HFFc6 (cell line): Measurements from ENCODE around the gene CTNNB1. TPM values are rescaled to one million over a fixed set of nuclear protein-coding genes. Genes with fewer than 3 reads are reported as not detected.

Experiments
- DNase-seq: peaks from one replicate; pipeline ENCODE4 v3.0.0-alpha.2; 2018
- H3K27ac Mint-ChIP-seq: 2 replicates; pipeline ENCODE4 v1.8.0; 2020; ENCODE audit warnings: mild to moderate bottlenecking, mixed read lengths
- H3K27me3 Mint-ChIP-seq: 2 replicates; pipeline ENCODE4 v1.8.0; 2021; ENCODE audit warnings: mild to moderate bottlenecking, moderate library complexity, mixed read lengths; ENCODE audit not compliant: insufficient read depth
- H3K36me3 Mint-ChIP-seq: 2 replicates; pipeline ENCODE4 v1.8.0; 2021; ENCODE audit warnings: low read depth, mixed read lengths
- H3K4me1 Mint-ChIP-seq: 2 replicates; pipeline ENCODE4 v1.8.0; 2020; ENCODE audit warnings: low read depth, mixed read lengths
- H3K4me3 Mint-ChIP-seq: 2 replicates; pipeline ENCODE4 v1.8.0; 2020; ENCODE audit warnings: mild to moderate bottlenecking, moderate library complexity, mixed read lengths
- H3K9me3 Mint-ChIP-seq: 2 replicates; pipeline ENCODE4 v1.8.0; 2020; ENCODE audit warnings: mild to moderate bottlenecking, mixed read lengths
- CTCF ChIP-seq: fragments of 200-600 bp; sonication (generic); IDR thresholded peaks from 2 replicates; pipeline ENCODE4 v1.5.0; 2021; ENCODE audit warnings: antibody characterized with exemption, mild to moderate bottlenecking
- long read RNA-seq: library from polyadenylated mRNA; unstranded; transcript quantifications from one replicate; pipeline ENCODE4 v2.0.0, GENCODE V29; 2019
- total RNA-seq, 6 experiments: library from RNA; stranded (reverse); fragmentation: NEBNext Ultra II Directional; extraction: Animal tissue kit (Norgen Biotek cat#: 25700); gene quantifications; 2 replicates in 1 of 6; 3 replicates in 5 of 6; pipeline ENCODE4 v1.2.3, GENCODE V29; 2021

CTNNB1 gene
- 100 to 1,000 TPM; 299 to 330 (median 312) TPM for total RNA-seq
- long read RNA-seq, transcript CTNNB1-201 (15 exons, 3,947 nt), result minor isoform, 16 of 171 reads
- long read RNA-seq, transcript CTNNB1-202 (16 exons, 3,268 nt), result major isoform, 26 of 171 reads
- long read RNA-seq, transcript CTNNB1-203 (16 exons, 3,472 nt), result minor isoform, 7 of 171 reads
- long read RNA-seq, partial matches to known transcripts, result 22 of 171 reads
- long read RNA-seq, other reads (novel, unspliced or antisense), result 94 of 171 reads

- peak; percentile 94 for DNase-seq
- H3K27me3 Mint-ChIP-seq, result peaks cover 2% of the 10 kb centered on the region
- peak within 1 kb of the TSS; percentile 87 for H3K27ac Mint-ChIP-seq
- H3K9me3 Mint-ChIP-seq, result no peaks in the 10 kb centered on the region
- TF ChIP-seq CTCF, result peak; percentile 59
- H3K4me3 Mint-ChIP-seq, result peak within 1 kb of the TSS; percentile 92
- peaks cover 34% of the 10 kb centered on the region for H3K4me1 Mint-ChIP-seq
- peaks cover 12% of the 10 kb centered on the region; the same call in 1 of the 2 replicates for H3K36me3 Mint-ChIP-seq
Observed at GRCh38 chr3:41198950-41199865, at the start of gene CTNNB1. Gene CTNNB1, plus strand, starts transcription at chr3:41199505. Its CDS starts 24,564 bp downstream, at chr3:41224069.

- peaks cover 10% of the 10 kb centered on the region for H3K27me3 Mint-ChIP-seq
- H3K27ac Mint-ChIP-seq, result no peak overlapping the region
- H3K9me3 Mint-ChIP-seq, result no peaks in the 10 kb centered on the region
- H3K36me3 Mint-ChIP-seq, result no peaks in the 10 kb centered on the region
- H3K4me1 Mint-ChIP-seq, result no peaks in the 10 kb centered on the region
- DNase-seq, result no peak
- TF ChIP-seq CTCF, result no peak
- H3K4me3 Mint-ChIP-seq, result no peak overlapping the region
Observed at GRCh38 chr3:41155834-41156233, 43.5 kb upstream of the CTNNB1 start.

GRCh38 chr3:41158947-41159346 lies 40.4 kb upstream of the CTNNB1 start:
- no peaks in the 10 kb centered on the region for H3K36me3 Mint-ChIP-seq

GRCh38 chr3:41159588-41160189 lies 39.6 kb upstream of the CTNNB1 start:
- H3K4me1 Mint-ChIP-seq, result no peaks in the 10 kb centered on the region
- peaks cover 10% of the 10 kb centered on the region for H3K27me3 Mint-ChIP-seq
- no peak overlapping the region for H3K4me3 Mint-ChIP-seq
- H3K36me3 Mint-ChIP-seq, result no peaks in the 10 kb centered on the region
- no peak overlapping the region for H3K27ac Mint-ChIP-seq
- TF ChIP-seq CTCF, result no peak
- no peak for DNase-seq
- H3K9me3 Mint-ChIP-seq, result no peaks in the 10 kb centered on the region

More at GRCh38 chr3:41158947-41159346, 40.4 kb upstream of the CTNNB1 start:
- peaks cover 10% of the 10 kb centered on the region for H3K27me3 Mint-ChIP-seq
- no peak overlapping the region for H3K4me3 Mint-ChIP-seq
- H3K9me3 Mint-ChIP-seq, result no peaks in the 10 kb centered on the region
- no peak for TF ChIP-seq CTCF
- H3K27ac Mint-ChIP-seq, result no peak overlapping the region
- DNase-seq, result no peak
- H3K4me1 Mint-ChIP-seq, result no peaks in the 10 kb centered on the region

GRCh38 chr3:41162541-41162940 lies 36.8 kb upstream of the CTNNB1 start:
- Mint-ChIP-seq H3K4me3 (no peak overlapping the region), H3K36me3 (no peaks in the 10 kb centered on the region), H3K9me3 (no peaks in the 10 kb centered on the region), H3K27me3 (peaks cover 8% of the 10 kb centered on the region), H3K4me1 (no peaks in the 10 kb centered on the region), H3K27ac (no peak overlapping the region)
- TF ChIP-seq CTCF, result no peak
- no peak for DNase-seq
